NCI-H2171 (cell line): ENCODE results near the gene SHH.

ENCODE experiments used
- DNase-seq: peaks from one replicate; lab custom pipeline; 2025; lab: John Stamatoyannopoulos, UW

The SHH gene

GRCh38 chr7:155764438-155764793 is 47.8 kb downstream of the SHH start:
- DNase-seq, result no peak

- DNase-seq, result no peak
These were observed 48.4 kb downstream of the SHH start for GRCh38 chr7:155763691-155764437.

GRCh38 chr7:155763122-155763521 is 49.1 kb downstream of the SHH start:
- DNase-seq, result no peak

- DNase-seq, result no peak
These were observed 49.6 kb downstream of the SHH start for GRCh38 chr7:155762655-155763054.

GRCh38 chr7:155762036-155762435 is 50.2 kb downstream of the SHH start:
- DNase-seq, result no peak

- no peak for DNase-seq
These were observed 51.1 kb downstream of the SHH start for GRCh38 chr7:155761162-155761561.

GRCh38 chr7:155759740-155760430 is 52.4 kb downstream of the SHH start:
- DNase-seq, result no peak

GRCh38 chr7:155758348-155758747 is 53.9 kb downstream of the SHH start:
- DNase-seq, result no peak

GRCh38 chr7:155756322-155756721 is 55.9 kb downstream of the SHH start:
- DNase-seq, result no peak

- no peak for DNase-seq
These were observed 57.2 kb downstream of the SHH start for GRCh38 chr7:155755026-155755425.

GRCh38 chr7:155754165-155754564 is 58.1 kb downstream of the SHH start:
- no peak for DNase-seq

GRCh38 chr7:155753446-155753965 is 58.8 kb downstream of the SHH start:
- no peak for DNase-seq

- DNase-seq, result no peak
These were observed 59.4 kb downstream of the SHH start for GRCh38 chr7:155752756-155753445.

- no peak for DNase-seq
These were observed 60.9 kb downstream of the SHH start for GRCh38 chr7:155751409-155751808.

GRCh38 chr7:155750255-155751125 is 61.8 kb downstream of the SHH start:
- DNase-seq, result no peak
